Keratinocyte (primary cell): ENCODE data around the gene C3orf70. TPM values are rescaled to one million over a fixed set of nuclear protein-coding genes. Genes with fewer than 3 reads are reported as not detected.

ENCODE experiments used
- DNase-seq: peaks from one replicate; pipeline ENCODE4 v3.0.0-alpha.2; 2011; ENCODE audit warnings: low read depth, missing footprints, low spot score
- FAIRE-seq: peaks from 2 replicates; lab custom pipeline; 2011; peaks lifted over from hg19 to GRCh38; lab: Jason Lieb, UNC
- H2AFZ ChIP-seq: 2 replicates; pipeline ENCODE4 v1.6.0; 2012; ENCODE audit warnings: low read length, control low read depth, inconsistent platforms; ENCODE audit not compliant: control insufficient read depth
- H3K27ac ChIP-seq: 2 replicates; pipeline ENCODE4 v1.5.1; 2011; ENCODE audit warnings: low read length; ENCODE audit not compliant: control insufficient read depth, insufficient read depth
- H3K27me3 ChIP-seq: 3 replicates; pipeline ENCODE4 v1.6.0; 2011; ENCODE audit warnings: low read length; ENCODE audit not compliant: control insufficient read depth, insufficient read depth; ENCODE audit errors: extremely low read depth
- H3K36me3 ChIP-seq, 2 experiments: 2 replicates in 1 of 2; 3 replicates in 1 of 2; pipeline ENCODE4 v1.5.1; 2011; ENCODE audit warnings: low read length in 2 of 2, mild to moderate bottlenecking in 1 of 2; ENCODE audit not compliant: control insufficient read depth in 2 of 2, insufficient read depth in 2 of 2; ENCODE audit errors: extremely low read depth in 1 of 2
- H3K4me1 ChIP-seq: 3 replicates; pipeline ENCODE4 v1.5.1; 2011; ENCODE audit warnings: low read length; ENCODE audit not compliant: control insufficient read depth, insufficient read depth; ENCODE audit errors: extremely low read depth
- H3K4me2 ChIP-seq: 3 replicates; pipeline ENCODE4 v1.6.0; 2011; ENCODE audit warnings: low read depth, low read length; ENCODE audit not compliant: control insufficient read depth, insufficient read depth; ENCODE audit errors: extremely low read depth
- H3K4me3 ChIP-seq, 3 experiments: fragments of 200-600 bp in 1 of 3; sonication (generic) in 1 of 3; 2 replicates in 2 of 3; 3 replicates in 1 of 3; pipeline ENCODE4 v1.5.1; 2011 to 2016; ENCODE audit warnings: low read length in 3 of 3, mild to moderate bottlenecking in 3 of 3, control low read depth in 2 of 3, inconsistent platforms in 1 of 3, low read depth in 1 of 3, mixed read lengths in 1 of 3, mixed run types in 1 of 3, moderate library complexity in 1 of 3; ENCODE audit not compliant: control insufficient read depth in 2 of 3, insufficient read depth in 2 of 3; ENCODE audit errors: extremely low read depth in 1 of 3
- H3K79me2 ChIP-seq: 2 replicates; pipeline ENCODE4 v1.6.0; 2012; ENCODE audit warnings: low read length; ENCODE audit not compliant: control insufficient read depth, insufficient read depth
- H3K9ac ChIP-seq: 3 replicates; pipeline ENCODE4 v1.6.0; 2011; ENCODE audit warnings: low read length; ENCODE audit not compliant: control insufficient read depth, insufficient read depth; ENCODE audit errors: extremely low read depth
- H3K9me1 ChIP-seq: 3 replicates; pipeline ENCODE4 v1.6.0; 2011; ENCODE audit warnings: low read length; ENCODE audit not compliant: control insufficient read depth, insufficient read depth; ENCODE audit errors: extremely low read depth
- H3K9me3 ChIP-seq: 2 replicates; pipeline ENCODE4 v1.5.1; 2012; ENCODE audit warnings: low read depth, low read length; ENCODE audit not compliant: control insufficient read depth
- H4K20me1 ChIP-seq: 3 replicates; pipeline ENCODE4 v1.6.0; 2011; ENCODE audit warnings: low read length; ENCODE audit not compliant: control insufficient read depth, insufficient read depth; ENCODE audit errors: extremely low read depth
- CTCF ChIP-seq, 3 experiments: IDR thresholded peaks in 1 of 3; conservative IDR thresholded peaks in 1 of 3; optimal IDR thresholded peaks in 1 of 3; 2 replicates in 2 of 3; 3 replicates in 1 of 3; pipeline versions ENCODE3 to v1.5.1; 2011; ENCODE audit warnings: low read length in 3 of 3, mild to moderate bottlenecking in 3 of 3, moderate library complexity in 2 of 3, control low read depth in 1 of 3, inconsistent platforms in 1 of 3; ENCODE audit not compliant: insufficient read depth in 2 of 3; ENCODE audit errors: extremely low read depth in 1 of 3
- EZH2 ChIP-seq: IDR thresholded peaks from one replicate; pipeline ENCODE4 v1.6.1; 2012; ENCODE audit warnings: inconsistent platforms, mild to moderate bottlenecking, low read length, moderate library complexity
- dilution Hi-C: fragments of 300-500 bp; cut with MboI; formaldehyde crosslinking; loops from one replicate; pipeline ENCODE4 v1.7.0; 2020; ENCODE audit warnings: low sequenced_read_pairs; ENCODE audit not compliant: extremely low pct_ligation_motif_present
- polyA plus RNA-seq, 5 experiments: library from polyadenylated mRNA; depleted of rRNA in 3 of 5; stranded (reverse) in 3 of 5; stranded (forward) in 1 of 5; unstranded in 1 of 5; fragments of >200 nt; gene quantifications; 1 replicate in 1 of 5; 2 replicates in 3 of 5; 3 replicates in 1 of 5; pipeline versions ENCODE4 v1.2.1 to v1.2.3, GENCODE V29; 2011 to 2012; ENCODE audit warnings: missing spikeins in 2 of 5, low read depth in 1 of 5, low replicate concordance in 1 of 5

C3orf70 gene
- polyA plus RNA-seq, 1 donor (not counting 4 experiments of a cell fraction or from before 2014, with no cell fraction given) = not detected

GRCh38 chr3:185103359-185104127 lies 49.3 kb downstream of the C3orf70 start:
- Histone ChIP-seq H3K27me3 (peaks cover 3% of the 10 kb centered on the region), H3K4me3 (no peak overlapping the region), H3K9me3 (no peaks in the 10 kb centered on the region), H3K4me1 (no peaks in the 10 kb centered on the region), H3K4me2 (no peak overlapping the region), H3K27ac (no peak overlapping the region), H4K20me1 (no peaks in the 10 kb centered on the region), H3K36me3 (no peaks in the 10 kb centered on the region), H3K9me1 (no peaks in the 10 kb centered on the region), H2AFZ (no peak overlapping the region), H3K9ac (no peak overlapping the region), H3K79me2 (no peaks in the 10 kb centered on the region)
- DNase-seq = no peak
- FAIRE-seq = no peak
- no peak for TF ChIP-seq CTCF (optimal IDR thresholded peaks at IDR 0.05 in 1 of 3, IDR thresholded peaks at IDR 0.05 in 1 of 3, conservative IDR thresholded peaks at IDR 0.05 in 1 of 3; ENCODE audit: extremely low read depth in 1 of 3, insufficient read depth in 2 of 3, low read length in 3 of 3)
- no peak for TF ChIP-seq EZH2
- dilution Hi-C loops = no loop called here

- FAIRE-seq = no peak
- Histone ChIP-seq H3K4me2 (no peak overlapping the region), H3K9ac (no peak overlapping the region), H3K4me3 (no peak overlapping the region), H2AFZ (no peak overlapping the region), H3K36me3 (no peaks in the 10 kb centered on the region), H3K27me3 (peaks cover 11% of the 10 kb centered on the region), H3K9me1 (no peaks in the 10 kb centered on the region), H3K4me1 (no peaks in the 10 kb centered on the region), H4K20me1 (no peaks in the 10 kb centered on the region), H3K79me2 (no peaks in the 10 kb centered on the region), H3K9me3 (no peaks in the 10 kb centered on the region), H3K27ac (no peak overlapping the region)
- TF ChIP-seq CTCF (optimal IDR thresholded peaks at IDR 0.05 in 1 of 3, IDR thresholded peaks at IDR 0.05 in 1 of 3, conservative IDR thresholded peaks at IDR 0.05 in 1 of 3; ENCODE audit: extremely low read depth in 1 of 3, insufficient read depth in 2 of 3, low read length in 3 of 3) = no peak
- dilution Hi-C loops = no loop called here
- no peak for DNase-seq
Observed at GRCh38 chr3:185094697-185095096, 58.2 kb downstream of the C3orf70 start.
